Hepatocyte (in vitro differentiated cells): ENCODE data around the gene TFDP2.

ENCODE experiments used
- CTCF ChIP-seq: fragments of 200-600 bp; sonication (generic); IDR thresholded peaks from 2 replicates; pipeline ENCODE4 v1.5.1; 2016; ENCODE audit warnings: antibody characterized with exemption, mild to moderate bottlenecking; ENCODE audit not compliant: poor library complexity
- EZH2 ChIP-seq: fragments of 200-600 bp; sonication (generic); IDR thresholded peaks from 2 replicates; pipeline ENCODE4 v1.6.1; 2016; ENCODE audit warnings: antibody characterized with exemption, mild to moderate bottlenecking, borderline replicate concordance
- EZH2phosphoT487 ChIP-seq: fragments of 200-600 bp; sonication (generic); IDR thresholded peaks from one replicate; pipeline ENCODE4 v1.6.1; 2018; ENCODE audit warnings: antibody characterized with exemption, mild to moderate bottlenecking, low read depth, moderate library complexity; ENCODE audit not compliant: unreplicated experiment, severe bottlenecking

- no peak for TF ChIP-seq CTCF
- TF ChIP-seq EZH2phosphoT487, result no peak
- no peak for TF ChIP-seq EZH2
Observed at GRCh38 chr3:141981084-141981483, 168.3 kb downstream of the TFDP2 start.
